Fibroblast of the aortic adventitia (primary cell): Measurements from ENCODE around the gene VPS35. TPM values are rescaled to one million over a fixed set of nuclear protein-coding genes. Genes with fewer than 3 reads are reported as not detected.
A peak's percentile ranks its signal among the peaks of the same experiment; 100 is the strongest.

Experiments
- DNase-seq: peaks from one replicate; pipeline ENCODE4 v3.0.0-alpha.2; 2010; ENCODE audit warnings: low read depth
- H3K4me3 ChIP-seq: 2 replicates; pipeline ENCODE4 v1.5.1; 2011; ENCODE audit warnings: low read depth, mild to moderate bottlenecking, control low read depth, low read length, moderate library complexity
- CTCF ChIP-seq: IDR thresholded peaks from 2 replicates; pipeline ENCODE4 v1.5.1; 2011; ENCODE audit warnings: mild to moderate bottlenecking, low read length, control low read depth, inconsistent platforms; ENCODE audit not compliant: insufficient read depth
- total RNA-seq: library from RNA; depleted of rRNA; stranded (reverse); fragments of >200 nt; gene quantifications from 2 replicates; pipeline ENCODE4 v1.2.3, GENCODE V29; 2012; ENCODE audit warnings: low replicate concordance

The VPS35 gene
- total RNA-seq, 1 donor = 154 TPM

- H3K4me3 ChIP-seq = no peak overlapping the region
- TF ChIP-seq CTCF = no peak
- DNase-seq = no peak
Measured at GRCh38 chr16:46714797-46715591, 26.0 kb upstream of the VPS35 start.

GRCh38 chr16:46713634-46714033 lies 24.7 kb upstream of the VPS35 start:
- no peak overlapping the region for H3K4me3 ChIP-seq
- no peak for TF ChIP-seq CTCF
- DNase-seq = no peak

- H3K4me3 ChIP-seq = no peak overlapping the region
- no peak for TF ChIP-seq CTCF
- DNase-seq = no peak
Measured at GRCh38 chr16:46712911-46713310, 23.9 kb upstream of the VPS35 start.

GRCh38 chr16:46711106-46712058 lies 22.4 kb upstream of the VPS35 start:
- no peak for DNase-seq
- no peak for TF ChIP-seq CTCF
- no peak overlapping the region for H3K4me3 ChIP-seq

GRCh38 chr16:46709469-46710005 lies 20.6 kb upstream of the VPS35 start:
- no peak for TF ChIP-seq CTCF
- peak; percentile 43 for DNase-seq

GRCh38 chr16:46706642-46707041 lies 17.7 kb upstream of the VPS35 start:
- DNase-seq = no peak

More at GRCh38 chr16:46709469-46710005, 20.6 kb upstream of the VPS35 start:
- H3K4me3 ChIP-seq = no peak overlapping the region

More at GRCh38 chr16:46706642-46707041, 17.7 kb upstream of the VPS35 start:
- TF ChIP-seq CTCF = no peak
- no peak overlapping the region for H3K4me3 ChIP-seq
